Skeletal muscle tissue (tissue), 4 donors: ENCODE measurements around the gene PIBF1. TPM values are rescaled to one million over a fixed set of nuclear protein-coding genes. Genes with fewer than 3 reads are reported as not detected.
A peak's percentile ranks its signal among the peaks of the same experiment; 100 is the strongest.

Source experiments
- H3K27ac ChIP-seq: one replicate; pipeline ENCODE4 v1.7.0; 2013; ENCODE audit warnings: mild to moderate bottlenecking, low read depth, low read length, inconsistent platforms
- H3K27me3 ChIP-seq, 3 donors: one replicate each; pipeline ENCODE4 v1.7.0; 2013; ENCODE audit warnings: low read length in 3 of 3; ENCODE audit not compliant: control insufficient read depth in 3 of 3, insufficient read depth in 3 of 3
- H3K36me3 ChIP-seq, 3 donors: one replicate each; pipeline ENCODE4 v1.7.0; 2013; ENCODE audit warnings: low read length in 3 of 3; ENCODE audit not compliant: control insufficient read depth in 3 of 3, insufficient read depth in 3 of 3
- H3K4me1 ChIP-seq, 3 donors: one replicate each; pipeline ENCODE4 v1.7.0; 2013; ENCODE audit warnings: low read length in 3 of 3, mild to moderate bottlenecking in 3 of 3; ENCODE audit not compliant: control insufficient read depth in 3 of 3, insufficient read depth in 3 of 3
- H3K4me3 ChIP-seq, 3 donors: one replicate each; pipeline ENCODE4 v1.7.0; 2013; ENCODE audit warnings: low read length in 3 of 3
- H3K9ac ChIP-seq, 3 donors: one replicate each; pipeline ENCODE4 v1.7.0; 2013; ENCODE audit warnings: low read length in 3 of 3, mild to moderate bottlenecking in 3 of 3, moderate library complexity in 2 of 3, low read depth in 1 of 3
- H3K9me3 ChIP-seq, 3 donors: one replicate each; pipeline ENCODE4 v1.7.0; 2013; ENCODE audit warnings: low read length in 3 of 3; ENCODE audit not compliant: control insufficient read depth in 3 of 3
- total RNA-seq: library from RNA; depleted of rRNA; stranded (reverse); fragments of >200 nt; gene quantifications from one replicate; pipeline ENCODE4 v1.2.3, GENCODE V29; 2014
- donor health status: Osteomylitis.

The PIBF1 gene
- total RNA-seq, 1 donor from 2014 or later, result 13.0 TPM

- no peak overlapping the region for H3K27ac ChIP-seq
- no peaks in the 10 kb centered on the region for H3K27me3 ChIP-seq
- no peak overlapping the region for H3K9ac ChIP-seq
- no peak overlapping the region for H3K4me3 ChIP-seq
- H3K4me1 ChIP-seq, result peaks cover 4 to 6% (median 4%) of the 10 kb centered on the region in 3 donors
- H3K36me3 ChIP-seq, result no peaks in the 10 kb centered on the region
- no peaks in the 10 kb centered on the region for H3K9me3 ChIP-seq
Measured at GRCh38 chr13:73055813-73056564, 274.1 kb downstream of the PIBF1 start.

GRCh38 chr13:73056565-73056962 is 274.6 kb downstream of the PIBF1 start:
- no peaks in the 10 kb centered on the region for H3K36me3 ChIP-seq
- H3K4me3 ChIP-seq, result no peak overlapping the region
- H3K27ac ChIP-seq, result no peak overlapping the region
- peaks cover 4 to 6% (median 5%) of the 10 kb centered on the region in 3 donors for H3K4me1 ChIP-seq
- no peaks in the 10 kb centered on the region for H3K9me3 ChIP-seq
- H3K9ac ChIP-seq, result no peak overlapping the region
- no peaks in the 10 kb centered on the region for H3K27me3 ChIP-seq

GRCh38 chr13:73057284-73058063 is 275.5 kb downstream of the PIBF1 start:
- Histone ChIP-seq H3K4me1 (peaks cover 4 to 13% (median 6%) of the 10 kb centered on the region in 3 donors), H3K9ac (peak overlapping the region in 1 of 3 donors; percentile 77), H3K27ac (peak overlapping the region; percentile 73), H3K36me3 (peaks cover 0 to 4% (median 0%) of the 10 kb centered on the region in 3 donors), H3K27me3 (no peaks in the 10 kb centered on the region), H3K9me3 (no peaks in the 10 kb centered on the region), H3K4me3 (peak overlapping the region in 1 of 3 donors; percentile 81)

GRCh38 chr13:73058064-73058313 is 276.1 kb downstream of the PIBF1 start:
- Histone ChIP-seq H3K27me3 (no peaks in the 10 kb centered on the region), H3K4me3 (peak overlapping the region; percentile 76 to 81 (median 77)), H3K36me3 (peaks cover 0 to 7% (median 0%) of the 10 kb centered on the region in 3 donors), H3K9ac (peak overlapping the region; percentile 57 to 77 (median 66)), H3K27ac (peak overlapping the region; percentile 73), H3K4me1 (peaks cover 4 to 13% (median 6%) of the 10 kb centered on the region in 3 donors), H3K9me3 (no peaks in the 10 kb centered on the region)

- H3K27me3 ChIP-seq, result no peaks in the 10 kb centered on the region
- peak overlapping the region; percentile 73 for H3K27ac ChIP-seq
Measured at GRCh38 chr13:73058432-73058735, 276.5 kb downstream of the PIBF1 start.

GRCh38 chr13:73058736-73059459 is 277.0 kb downstream of the PIBF1 start, which contains the start of gene KLF5:
TSS of gene KLF5 (plus strand) at chr13:73059005. CDS start at chr13:73059328, 323 bp downstream.
- no peaks in the 10 kb centered on the region for H3K27me3 ChIP-seq
- H3K9me3 ChIP-seq, result no peaks in the 10 kb centered on the region
- H3K36me3 ChIP-seq, result peaks cover 0 to 7% (median 0%) of the 10 kb centered on the region in 3 donors
- H3K4me1 ChIP-seq, result peaks cover 4 to 13% (median 6%) of the 10 kb centered on the region in 3 donors
- peak within 1 kb of the TSS; percentile 81 to 87 (median 84) for H3K4me3 ChIP-seq
- peak within 1 kb of the TSS; percentile 79 for H3K27ac ChIP-seq
- H3K9ac ChIP-seq, result peak within 1 kb of the TSS; percentile 79 to 85 (median 80)

More at GRCh38 chr13:73058432-73058735, 276.5 kb downstream of the PIBF1 start:
- peak overlapping the region; percentile 57 to 77 (median 66) for H3K9ac ChIP-seq
- H3K4me1 ChIP-seq, result peaks cover 4 to 13% (median 6%) of the 10 kb centered on the region in 3 donors
- no peaks in the 10 kb centered on the region for H3K9me3 ChIP-seq
- H3K4me3 ChIP-seq, result peak overlapping the region; percentile 76 to 81 (median 77)
- H3K36me3 ChIP-seq, result peaks cover 0 to 7% (median 0%) of the 10 kb centered on the region in 3 donors

- Histone ChIP-seq H3K4me1 (peaks cover 4 to 13% (median 6%) of the 10 kb centered on the region in 3 donors), H3K27ac (peak overlapping the region; percentile 79), H3K27me3 (no peaks in the 10 kb centered on the region), H3K9ac (peak overlapping the region; percentile 79 to 85 (median 80)), H3K36me3 (peaks cover 0 to 7% (median 0%) of the 10 kb centered on the region in 3 donors), H3K9me3 (no peaks in the 10 kb centered on the region), H3K4me3 (peak overlapping the region; percentile 81 to 87 (median 84))
Measured at GRCh38 chr13:73059460-73060250, 277.7 kb downstream of the PIBF1 start.

GRCh38 chr13:73060251-73061160 is 278.6 kb downstream of the PIBF1 start:
- H3K4me1 ChIP-seq, result peaks cover 4 to 13% (median 6%) of the 10 kb centered on the region in 3 donors
- H3K9ac ChIP-seq, result peak overlapping the region; percentile 79 to 85 (median 80)
- H3K9me3 ChIP-seq, result no peaks in the 10 kb centered on the region
- H3K36me3 ChIP-seq, result peaks cover 0 to 7% (median 0%) of the 10 kb centered on the region in 3 donors
- H3K4me3 ChIP-seq, result peak overlapping the region; percentile 81 to 87 (median 84)
- peak overlapping the region; percentile 79 for H3K27ac ChIP-seq
- H3K27me3 ChIP-seq, result no peaks in the 10 kb centered on the region
